Measurements from ENCODE around the gene TMEM258. TPM values are rescaled to one million over a fixed set of nuclear protein-coding genes. Genes with fewer than 3 reads are reported as not detected.

TMEM258 gene
- total and polyA plus RNA-seq, 2 donors (not counting 1 experiment from before 2014, with no cell fraction given) = 65.8 to 130 TPM

- TF ChIP-seq EZH2 (IDR thresholded peaks at IDR 0.05; ENCODE audit: borderline replicate concordance, insufficient read depth, low read depth, low read length, poor library complexity, severe bottlenecking) (no peak), CTCF (IDR thresholded peaks at IDR 0.05) (no peak)
- intact Hi-C loops (cut with micrococcal nuclease) = no loop called here
- Histone ChIP-seq H3K4me3 (ENCODE audit: control extremely low read depth in 1 of 5, extremely low read depth in 1 of 5, insufficient read depth in 1 of 5, low read depth in 2 of 5, low read length in 4 of 5) (no peak overlapping the region), H3K36me3 (replicated peaks in 1 of 2; ENCODE audit: control extremely low read depth in 1 of 2, control insufficient read depth in 1 of 2, extremely low read depth in 1 of 2, insufficient read depth in 2 of 2, low read length in 1 of 2) (no peaks in the 10 kb centered on the region), H3K9me3 (ENCODE audit: control extremely low read depth in 1 of 3, control insufficient read depth in 2 of 3, insufficient read depth in 1 of 3, low read length in 2 of 3) (peaks cover 0 to 2% (median 0%) of the 10 kb centered on the region in 3 donors), H3K27ac (ENCODE audit: low read length in 2 of 2) (no peak overlapping the region), H3K4me2 (replicated peaks; ENCODE audit: low read depth, low read length, poor library complexity, severe bottlenecking) (no peak overlapping the region), H3K9ac (ENCODE audit: low read length) (no peak overlapping the region), H4K20me1 (ENCODE audit: control insufficient read depth, insufficient read depth, low read length, poor library complexity, severe bottlenecking) (no peaks in the 10 kb centered on the region), H3K27me3 (replicated peaks in 1 of 4; ENCODE audit: control extremely low read depth in 1 of 4, control insufficient read depth in 3 of 4, insufficient read depth in 4 of 4, low read length in 3 of 4) (peaks cover 0 to 49% (median 20%) of the 10 kb centered on the region in 4 experiments), H2AFZ (ENCODE audit: insufficient read depth, low read depth, low read length, poor library complexity, severe bottlenecking) (no peak overlapping the region), H3K4me1 (ENCODE audit: control insufficient read depth in 2 of 2, insufficient read depth in 2 of 2, low read length in 2 of 2) (peaks cover 12 to 13% of the 10 kb centered on the region in 2 donors), H3K79me2 (ENCODE audit: control insufficient read depth, insufficient read depth, low read length) (no peaks in the 10 kb centered on the region)
- 94% methylated on average over 13 of the region's 14 CpGs for WGBS (ENCODE audit: insufficient coverage)
- no peak overlapping the region for H3K27ac Mint-ChIP-seq
- peak overlapping the region; percentile 87 for H3K4me3 Mint-ChIP-seq
- POLR2A ChIA-PET = no interaction called here
- H3K4me1 Mint-ChIP-seq = peaks cover 8% of the 10 kb centered on the region
- CTCF ChIA-PET = interaction anchor here (1.0 to 6.6 kb wide), 4 partner anchors 18 to 357 kb away, joined by 4 to 69 read pairs (median 5); no protein-coding TSS in a partner anchor
- DNase-seq (no peak), ATAC-seq (ENCODE audit: low read depth) (no peak)
- H3K9me3 Mint-ChIP-seq (ENCODE audit: insufficient read depth) = no peaks in the 10 kb centered on the region
- H3K27me3 Mint-ChIP-seq = peaks cover 33% of the 10 kb centered on the region
Observed at GRCh38 chr11:61751384-61751783, 41.0 kb downstream of the TMEM258 start.

- H3K27ac Mint-ChIP-seq = no peak overlapping the region
- 92% methylated on average over 1 of the region's 5 CpGs for WGBS (ENCODE audit: insufficient coverage)
- POLR2A ChIA-PET = no interaction called here
Observed at GRCh38 chr11:61750631-61751273, 41.6 kb downstream of the TMEM258 start.

More at GRCh38 chr11:61750631-61751273, 41.6 kb downstream of the TMEM258 start:
- Histone ChIP-seq H3K79me2 (ENCODE audit: control insufficient read depth, insufficient read depth, low read length) (no peaks in the 10 kb centered on the region), H3K27me3 (replicated peaks in 1 of 4; ENCODE audit: control extremely low read depth in 1 of 4, control insufficient read depth in 3 of 4, insufficient read depth in 4 of 4, low read length in 3 of 4) (peaks cover 0 to 49% (median 20%) of the 10 kb centered on the region in 4 experiments), H3K4me2 (replicated peaks; ENCODE audit: low read depth, low read length, poor library complexity, severe bottlenecking) (no peak overlapping the region), H3K9me3 (ENCODE audit: control extremely low read depth in 1 of 3, control insufficient read depth in 2 of 3, insufficient read depth in 1 of 3, low read length in 2 of 3) (peaks cover 0 to 2% (median 0%) of the 10 kb centered on the region in 3 donors), H3K4me3 (ENCODE audit: control extremely low read depth in 1 of 5, extremely low read depth in 1 of 5, insufficient read depth in 1 of 5, low read depth in 2 of 5, low read length in 4 of 5) (no peak overlapping the region), H3K27ac (ENCODE audit: low read length in 2 of 2) (no peak overlapping the region), H3K4me1 (ENCODE audit: control insufficient read depth in 2 of 2, insufficient read depth in 2 of 2, low read length in 2 of 2) (peaks cover 10 to 12% of the 10 kb centered on the region in 2 donors), H2AFZ (ENCODE audit: insufficient read depth, low read depth, low read length, poor library complexity, severe bottlenecking) (no peak overlapping the region), H3K9ac (ENCODE audit: low read length) (no peak overlapping the region), H3K36me3 (replicated peaks in 1 of 2; ENCODE audit: control extremely low read depth in 1 of 2, control insufficient read depth in 1 of 2, extremely low read depth in 1 of 2, insufficient read depth in 2 of 2, low read length in 1 of 2) (no peaks in the 10 kb centered on the region), H4K20me1 (ENCODE audit: control insufficient read depth, insufficient read depth, low read length, poor library complexity, severe bottlenecking) (no peaks in the 10 kb centered on the region)
- intact Hi-C loops (cut with micrococcal nuclease) = no loop called here
- Mint-ChIP-seq H3K9me3 (ENCODE audit: insufficient read depth) (no peaks in the 10 kb centered on the region), H3K4me3 (peak overlapping the region; percentile 30), H3K4me1 (peaks cover 6% of the 10 kb centered on the region), H3K27me3 (peaks cover 33% of the 10 kb centered on the region)
- no peak for DNase-seq
- TF ChIP-seq EZH2 (IDR thresholded peaks at IDR 0.05; ENCODE audit: borderline replicate concordance, insufficient read depth, low read depth, low read length, poor library complexity, severe bottlenecking) (no peak), CTCF (IDR thresholded peaks at IDR 0.05) (no peak)
- CTCF ChIA-PET = interaction anchor here (1.0 to 6.6 kb wide), 5 partner anchors 17 to 358 kb away, joined by 4 to 69 read pairs (median 6); no protein-coding TSS in a partner anchor
- ATAC-seq (ENCODE audit: low read depth) = no peak
